Measurements from ENCODE around the gene PPFIA2.

Gene PPFIA2

GRCh38 chr12:81370456-81370855 is 388.7 kb downstream of the PPFIA2 start:
- TF ChIP-seq, protein P1, sequence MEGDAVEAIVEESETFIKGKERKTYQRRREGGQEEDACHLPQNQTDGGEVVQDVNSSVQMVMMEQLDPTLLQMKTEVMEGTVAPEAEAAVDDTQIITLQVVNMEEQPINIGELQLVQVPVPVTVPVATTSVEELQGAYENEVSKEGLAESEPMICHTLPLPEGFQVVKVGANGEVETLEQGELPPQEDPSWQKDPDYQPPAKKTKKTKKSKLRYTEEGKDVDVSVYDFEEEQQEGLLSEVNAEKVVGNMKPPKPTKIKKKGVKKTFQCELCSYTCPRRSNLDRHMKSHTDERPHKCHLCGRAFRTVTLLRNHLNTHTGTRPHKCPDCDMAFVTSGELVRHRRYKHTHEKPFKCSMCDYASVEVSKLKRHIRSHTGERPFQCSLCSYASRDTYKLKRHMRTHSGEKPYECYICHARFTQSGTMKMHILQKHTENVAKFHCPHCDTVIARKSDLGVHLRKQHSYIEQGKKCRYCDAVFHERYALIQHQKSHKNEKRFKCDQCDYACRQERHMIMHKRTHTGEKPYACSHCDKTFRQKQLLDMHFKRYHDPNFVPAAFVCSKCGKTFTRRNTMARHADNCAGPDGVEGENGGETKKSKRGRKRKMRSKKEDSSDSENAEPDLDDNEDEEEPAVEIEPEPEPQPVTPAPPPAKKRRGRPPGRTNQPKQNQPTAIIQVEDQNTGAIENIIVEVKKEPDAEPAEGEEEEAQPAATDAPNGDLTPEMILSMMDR (conservative IDR thresholded peaks at IDR 0.05; ENCODE audit: low read depth, low read length) = no peak
- DNase-seq (ENCODE audit: low read depth) = no peak
- no peak overlapping the region for H3K4me3 ChIP-seq (ENCODE audit: low read depth, low read length)

- DNase-seq (ENCODE audit: low read depth) = no peak
- TF ChIP-seq, protein P1 (conservative IDR thresholded peaks at IDR 0.05; ENCODE audit: low read depth, low read length) = no peak
- H3K4me3 ChIP-seq (ENCODE audit: low read depth, low read length) = no peak overlapping the region
Observed at GRCh38 chr12:81369175-81369574, 390.0 kb downstream of the PPFIA2 start.

DNA sequence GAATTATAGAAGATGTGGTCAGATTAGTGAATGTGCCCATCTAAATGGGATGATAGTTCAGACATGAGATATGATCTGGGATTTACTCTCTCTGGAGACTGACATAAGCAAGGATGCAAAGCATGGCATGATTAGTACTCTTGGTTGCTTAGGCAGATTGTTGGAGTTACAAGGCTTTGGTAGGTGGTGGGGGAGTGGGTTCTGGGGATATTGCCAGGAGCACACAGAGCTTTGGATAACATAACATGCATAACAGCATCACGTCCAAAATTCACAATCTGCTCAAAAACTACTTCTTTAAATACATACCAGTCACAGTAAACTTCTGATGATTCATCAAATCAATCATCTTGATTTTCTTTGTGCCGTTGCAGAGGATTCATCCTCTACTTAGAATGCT is 393.9 kb downstream of the PPFIA2 start:
- TF ChIP-seq, protein P1 (conservative IDR thresholded peaks at IDR 0.05; ENCODE audit: low read depth, low read length) = no peak
- H3K4me3 ChIP-seq (ENCODE audit: low read depth, low read length) = no peak overlapping the region
- no peak for DNase-seq (ENCODE audit: low read depth)

DNA sequence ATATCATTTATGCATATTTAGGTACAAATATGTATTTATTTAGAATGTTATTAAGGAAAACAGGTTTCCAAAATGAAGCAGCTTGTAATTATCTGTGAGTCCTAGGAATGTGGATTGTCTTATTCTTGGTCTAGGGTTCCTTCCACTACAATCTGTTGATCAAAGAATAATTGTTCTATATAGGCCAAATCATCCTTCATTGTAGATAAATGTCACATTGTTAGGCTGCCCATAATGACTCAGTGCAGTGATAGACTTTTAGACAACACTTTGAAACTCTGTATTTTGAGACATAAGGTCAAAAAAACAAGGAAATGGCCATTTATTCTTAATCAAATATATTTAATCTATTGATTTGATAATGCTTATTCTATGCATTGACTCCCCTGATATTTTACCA is 398.2 kb downstream of the PPFIA2 start:
- no peak for DNase-seq (ENCODE audit: low read depth)
- TF ChIP-seq, protein P1 (conservative IDR thresholded peaks at IDR 0.05; ENCODE audit: low read depth, low read length) = no peak
- H3K4me3 ChIP-seq (ENCODE audit: low read depth, low read length) = no peak overlapping the region

DNA sequence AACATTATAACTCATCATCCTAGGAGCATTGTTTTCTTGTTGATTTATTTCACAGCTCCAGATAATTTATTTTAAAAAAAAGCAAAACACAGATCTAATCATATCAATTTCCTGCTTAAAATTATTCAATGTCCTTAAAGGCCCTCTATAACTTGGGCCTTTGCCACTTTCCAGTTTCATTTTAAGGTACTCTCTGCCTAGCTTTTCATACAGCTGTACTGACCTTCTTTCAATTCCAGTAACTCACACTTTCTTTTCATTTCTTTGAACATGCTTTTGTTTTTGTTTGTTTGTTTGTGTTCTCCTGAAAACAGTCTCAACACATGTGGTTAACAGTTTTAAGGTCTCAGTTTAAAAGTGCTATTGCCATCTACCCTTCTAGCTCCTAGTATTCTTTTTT is 399.4 kb downstream of the PPFIA2 start:
- H3K4me3 ChIP-seq (ENCODE audit: low read depth, low read length) = no peak overlapping the region
- TF ChIP-seq, protein P1 (conservative IDR thresholded peaks at IDR 0.05; ENCODE audit: low read depth, low read length) = no peak
- DNase-seq (ENCODE audit: low read depth) = no peak

- H3K4me3 ChIP-seq (ENCODE audit: low read depth, low read length) = no peak overlapping the region
- TF ChIP-seq, protein P1 (conservative IDR thresholded peaks at IDR 0.05; ENCODE audit: low read depth, low read length) = no peak
- DNase-seq (ENCODE audit: low read depth) = no peak
Observed at GRCh38 chr12:81354327-81354932, 404.7 kb downstream of the PPFIA2 start.

GRCh38 chr12:81350309-81350708 is 408.8 kb downstream of the PPFIA2 start:
- peak; percentile 9 for DNase-seq (ENCODE audit: low read depth)
- TF ChIP-seq, protein P1 (conservative IDR thresholded peaks at IDR 0.05; ENCODE audit: low read depth, low read length) = no peak
- no peak overlapping the region for H3K4me3 ChIP-seq (ENCODE audit: low read depth, low read length)

Measured in choroid plexus epithelial cell (primary cell).